Right lobe of liver (tissue), 6 donors: ENCODE results near the gene MDH2. TPM values are rescaled to one million over a fixed set of nuclear protein-coding genes. Genes with fewer than 3 reads are reported as not detected.
"Not testable (repeated sequence)": the region's sequence is repeated elsewhere in the genome, so short reads cannot be mapped to it uniquely, and the experiment has no call there.

Experiments
- ATAC-seq, 4 donors: fragments of 200-7000 bp; cut with Tn5 transposase; one replicate each; pipeline ENCODE4 v1.9.1; 2020; ENCODE audit warnings: mild to moderate bottlenecking in 4 of 4, moderate library complexity in 4 of 4
- DNase-seq, 3 donors: peaks; one replicate each; pipeline ENCODE4 v3.0.0-alpha.2; 2020
- H3K27ac ChIP-seq, 3 donors: fragments of 200-600 bp; one replicate each; pipeline ENCODE4 v1.8.0; 2022
- H3K27me3 ChIP-seq, 2 donors: fragments of 200-600 bp; one replicate each; pipeline ENCODE4 v1.8.0; 2022
- H3K36me3 ChIP-seq, 4 donors: fragments of 200-600 bp; sonication (generic) in 1 of 4; one replicate each; pipeline versions ENCODE4 v1.5.1 to v1.8.0; 2017 to 2022; ENCODE audit warnings: control low read depth in 1 of 4
- H3K4me1 ChIP-seq, 4 donors: fragments of 200-600 bp; sonication (generic) in 1 of 4; one replicate each; pipeline versions ENCODE4 v1.5.1 to v1.8.0; 2017 to 2022; ENCODE audit warnings: control low read depth in 1 of 4
- H3K4me3 ChIP-seq, 3 donors: fragments of 200-600 bp; one replicate each; pipeline ENCODE4 v1.8.0; 2022
- H3K9me3 ChIP-seq, 4 donors: fragments of 200-600 bp; sonication (generic) in 1 of 4; one replicate each; pipeline versions ENCODE4 v1.5.1 to v1.8.0; 2017 to 2022; ENCODE audit warnings: control low read depth in 1 of 4
- POLR2A ChIP-seq: fragments of 450-650 bp; IDR thresholded peaks from one replicate; pipeline ENCODE4 v1.6.1; 2017; ENCODE audit warnings: antibody characterized with exemption, mild to moderate bottlenecking
- WGBS: methylation state at CpG from one replicate; pipeline ENCODE4 v1.1.6; 2018; ENCODE audit warnings: low coverage, low lambda C conversion rate; ENCODE audit not compliant: insufficient coverage; ENCODE audit errors: missing lambda C conversion rate; 5-methylcytosine and 5-hydroxymethylcytosine counted together
- intact Hi-C, 2 donors: fragments of 100-400 bp; cut with DNase I; formaldehyde crosslinking; loops; one replicate each; pipeline versions ENCODE4 v1.11.2 to v1.14.1; 2022
- total RNA-seq, 6 experiments: library from RNA; depleted of rRNA in 2 of 6; stranded (reverse); fragments of >200 nt in 2 of 6; fragmentation: NEBNext Ultra II Directional in 3 of 6; extraction: Animal tissue kit (Norgen Biotek cat#: 25700) in 3 of 6; gene quantifications; one replicate each; pipeline versions ENCODE4 v1.1.0 to v1.2.4, GENCODE V29; 2016 to 2023
- TF ChIP-seq, protein P1 (sequence below), 4 donors: fragments of 200-600 bp in 3 of 4; fragments of 450-650 bp in 1 of 4; IDR thresholded peaks; one replicate each; pipeline versions ENCODE4 v1.5.1 to v1.8.0; 2016 to 2022; ENCODE audit warnings: antibody characterized with exemption in 4 of 4, mild to moderate bottlenecking in 2 of 4
- donor health status: DM: no; HTN: yes; CAD: no.
- donor health status: DM: no; HTN: no; CAD: no.
- donor health status: DM: no; HTN: no; CAD: no.
- donor health status: DM: no; HTN: yes; CAD: no.
- donor health status: DM: no; HTN: yes; CAD: no.

Gene MDH2
- total RNA-seq, 6 experiments from 2014 or later, result 130 to 178 (median 164) TPM

DNA sequence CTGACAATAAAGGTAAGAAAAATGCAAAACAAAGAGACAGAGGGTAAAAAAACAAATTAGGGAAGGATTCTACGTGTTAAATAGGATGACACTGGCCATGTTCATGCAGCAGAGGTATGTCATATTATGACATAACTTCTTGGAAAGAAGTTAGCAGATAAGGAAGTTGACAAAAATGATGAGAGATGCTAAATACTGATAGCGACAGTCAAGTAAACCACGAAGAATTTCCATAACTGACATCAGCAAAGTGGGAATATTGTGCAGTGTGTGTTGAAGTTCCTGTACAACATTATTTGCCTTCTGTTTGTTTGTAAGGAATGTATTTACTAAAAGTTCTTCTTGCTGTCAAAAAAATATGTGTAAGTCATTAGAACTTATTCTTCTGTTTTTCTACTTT lies 29.5 kb downstream of the MDH2 start:
- 54% methylated on average over 3 of the region's 3 CpGs for WGBS
- H3K9me3 ChIP-seq, result no peaks in the 10 kb centered on the region
- H3K4me1 ChIP-seq, result no peaks in the 10 kb centered on the region
- H3K4me3 ChIP-seq, result no peak overlapping the region
- TF ChIP-seq, protein P1, sequence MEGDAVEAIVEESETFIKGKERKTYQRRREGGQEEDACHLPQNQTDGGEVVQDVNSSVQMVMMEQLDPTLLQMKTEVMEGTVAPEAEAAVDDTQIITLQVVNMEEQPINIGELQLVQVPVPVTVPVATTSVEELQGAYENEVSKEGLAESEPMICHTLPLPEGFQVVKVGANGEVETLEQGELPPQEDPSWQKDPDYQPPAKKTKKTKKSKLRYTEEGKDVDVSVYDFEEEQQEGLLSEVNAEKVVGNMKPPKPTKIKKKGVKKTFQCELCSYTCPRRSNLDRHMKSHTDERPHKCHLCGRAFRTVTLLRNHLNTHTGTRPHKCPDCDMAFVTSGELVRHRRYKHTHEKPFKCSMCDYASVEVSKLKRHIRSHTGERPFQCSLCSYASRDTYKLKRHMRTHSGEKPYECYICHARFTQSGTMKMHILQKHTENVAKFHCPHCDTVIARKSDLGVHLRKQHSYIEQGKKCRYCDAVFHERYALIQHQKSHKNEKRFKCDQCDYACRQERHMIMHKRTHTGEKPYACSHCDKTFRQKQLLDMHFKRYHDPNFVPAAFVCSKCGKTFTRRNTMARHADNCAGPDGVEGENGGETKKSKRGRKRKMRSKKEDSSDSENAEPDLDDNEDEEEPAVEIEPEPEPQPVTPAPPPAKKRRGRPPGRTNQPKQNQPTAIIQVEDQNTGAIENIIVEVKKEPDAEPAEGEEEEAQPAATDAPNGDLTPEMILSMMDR (IDR thresholded peaks at IDR 0.05), result no peak
- TF ChIP-seq POLR2A, result no peak
- ATAC-seq, result no peak
- H3K27me3 ChIP-seq, result no peaks in the 10 kb centered on the region
- peaks cover 0 to 11% (median 2%) of the 10 kb centered on the region in 4 donors for H3K36me3 ChIP-seq
- intact Hi-C loops, result no loop called here
- no peak overlapping the region for H3K27ac ChIP-seq
- no peak for DNase-seq

DNA sequence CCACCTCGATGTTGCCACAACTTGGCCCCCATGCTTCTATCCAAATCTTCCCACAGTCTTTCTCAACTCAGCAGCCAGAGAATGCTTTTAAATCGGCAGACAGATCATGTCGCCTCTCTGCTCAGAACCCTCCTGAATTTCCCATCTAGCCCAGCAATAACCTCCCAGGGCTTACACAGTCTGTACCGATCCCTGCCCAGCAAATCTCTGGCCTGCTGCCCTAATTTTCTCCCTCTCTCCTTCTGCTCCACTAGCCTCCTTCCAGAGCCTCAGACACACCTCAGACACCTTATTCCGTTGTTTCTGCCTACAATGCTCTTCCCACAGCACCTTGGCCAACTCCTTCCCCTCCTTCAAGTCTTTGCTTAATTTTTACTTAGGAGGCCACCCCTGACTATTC lies 32.3 kb downstream of the MDH2 start:
- intact Hi-C loops, result no loop called here

DNA sequence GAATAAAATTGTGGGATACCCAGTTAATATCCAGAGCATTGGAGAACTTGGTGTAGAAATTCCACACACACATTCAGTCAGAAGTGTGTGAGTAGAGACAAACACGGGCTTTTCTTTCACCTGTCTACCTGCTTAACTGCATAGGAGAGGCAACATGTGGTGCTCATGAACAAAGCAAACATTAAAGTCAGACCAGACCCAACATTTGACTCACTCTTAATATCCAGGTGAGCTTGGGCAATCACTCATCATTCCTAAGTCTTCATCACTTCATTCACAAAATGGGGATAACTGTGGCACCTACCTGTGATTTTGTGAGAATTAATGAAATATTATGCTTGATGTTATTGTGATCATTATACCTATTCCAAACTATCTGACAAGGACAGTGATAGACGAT lies 36.2 kb downstream of the MDH2 start:
- 89% methylated on average over 1 of the region's 2 CpGs for WGBS
- DNase-seq, H3K27me3 ChIP-seq, H3K27ac ChIP-seq, H3K4me3 ChIP-seq, H3K36me3 ChIP-seq, H3K9me3 ChIP-seq, ATAC-seq, intact Hi-C loops: not testable (repeated sequence)
- peaks cover 0 to 12% (median 0%) of the 10 kb centered on the region in 4 donors for H3K4me1 ChIP-seq

More for the DNA sequence above, 32.3 kb downstream of the MDH2 start:
- H3K36me3 ChIP-seq, result peaks cover 0 to 20% (median 2%) of the 10 kb centered on the region in 4 donors
- H3K4me3 ChIP-seq, result no peak overlapping the region
- 82% methylated on average over 5 of the region's 5 CpGs for WGBS
- no peaks in the 10 kb centered on the region for H3K27me3 ChIP-seq
- peaks cover 0 to 9% (median 0%) of the 10 kb centered on the region in 4 donors for H3K4me1 ChIP-seq
- no peak overlapping the region for H3K27ac ChIP-seq
- DNase-seq, result no peak
- H3K9me3 ChIP-seq, result no peaks in the 10 kb centered on the region
- TF ChIP-seq, protein P1 (IDR thresholded peaks at IDR 0.05), result no peak
- no peak for TF ChIP-seq POLR2A
- no peak for ATAC-seq

DNA sequence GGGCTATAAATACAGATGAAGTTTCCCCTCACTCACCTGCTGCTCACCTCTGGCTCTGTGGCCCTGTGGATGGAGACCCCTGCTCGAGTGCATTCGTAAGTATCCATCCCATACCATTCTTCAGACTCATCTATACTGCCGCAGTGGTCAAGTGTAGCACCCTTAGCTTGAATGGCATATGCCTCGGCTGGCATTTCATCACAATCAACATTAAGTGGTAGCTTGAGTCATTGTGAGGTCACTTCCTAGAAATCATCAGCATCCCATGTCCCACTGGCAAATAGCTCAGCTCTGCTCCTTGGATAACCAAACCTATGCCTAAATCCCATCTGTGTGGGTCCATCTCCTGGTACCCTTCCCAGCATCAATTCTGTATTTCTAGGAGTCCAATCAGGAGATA lies 38.2 kb downstream of the MDH2 start:
- no peak overlapping the region for H3K27ac ChIP-seq
- 100% methylated on average over 2 of the region's 4 CpGs for WGBS
- H3K4me1 ChIP-seq, result peaks cover 0 to 12% (median 0%) of the 10 kb centered on the region in 4 donors
- intact Hi-C loops, result no loop called here
- H3K36me3 ChIP-seq, result peaks cover 0 to 16% (median 2%) of the 10 kb centered on the region in 4 donors
- no peaks in the 10 kb centered on the region for H3K9me3 ChIP-seq
- no peak overlapping the region for H3K4me3 ChIP-seq
- TF ChIP-seq, protein P1 (IDR thresholded peaks at IDR 0.05), result no peak
- TF ChIP-seq POLR2A, result no peak
- H3K27me3 ChIP-seq, result no peaks in the 10 kb centered on the region
- ATAC-seq (no peak), DNase-seq (no peak)

GRCh38 chr7:76087362-76087791 lies 39.5 kb downstream of the MDH2 start:
- Histone ChIP-seq H3K4me1 (peaks cover 0 to 12% (median 0%) of the 10 kb centered on the region in 4 donors), H3K36me3 (peaks cover 0 to 16% (median 8%) of the 10 kb centered on the region in 4 donors)
- DNase-seq, H3K27me3 ChIP-seq, H3K27ac ChIP-seq, H3K9me3 ChIP-seq, ATAC-seq, intact Hi-C loops, H3K4me3 ChIP-seq: not testable (repeated sequence)
- WGBS, result 49% methylated on average over 5 of the region's 5 CpGs
